NCI-H446 (cell line): Measurements from ENCODE around the gene RAPGEF5.
"Not testable (repeated sequence)": the region's sequence is repeated elsewhere in the genome, so short reads cannot be mapped to it uniquely, and the experiment has no call there.

Experiments
- DNase-seq, 2 experiments: peaks; one replicate each; lab custom pipeline; 2025; lab: John Stamatoyannopoulos, UW

RAPGEF5 gene

GRCh38 chr7:22082553-22082885 is 274.4 kb downstream of the RAPGEF5 start:
- no peak for DNase-seq

- DNase-seq: not testable (repeated sequence)
Measured at GRCh38 chr7:22080219-22080618, 276.7 kb downstream of the RAPGEF5 start.

- not testable (repeated sequence) for DNase-seq
Measured at GRCh38 chr7:22078872-22079271, 278.1 kb downstream of the RAPGEF5 start.

GRCh38 chr7:22075561-22075960 is 281.4 kb downstream of the RAPGEF5 start:
- no peak for DNase-seq

- DNase-seq: no peak
Measured at GRCh38 chr7:22074897-22075296, 282.1 kb downstream of the RAPGEF5 start.
